Stimulated activated naive CD4-positive, alpha-beta T cell (primary cell): ENCODE measurements around the gene TSC22D2.

Experiments
- DNase-seq, 6 experiments: peaks; one replicate each; lab custom pipeline; 2025; lab: John Stamatoyannopoulos, UW

The TSC22D2 gene

DNA sequence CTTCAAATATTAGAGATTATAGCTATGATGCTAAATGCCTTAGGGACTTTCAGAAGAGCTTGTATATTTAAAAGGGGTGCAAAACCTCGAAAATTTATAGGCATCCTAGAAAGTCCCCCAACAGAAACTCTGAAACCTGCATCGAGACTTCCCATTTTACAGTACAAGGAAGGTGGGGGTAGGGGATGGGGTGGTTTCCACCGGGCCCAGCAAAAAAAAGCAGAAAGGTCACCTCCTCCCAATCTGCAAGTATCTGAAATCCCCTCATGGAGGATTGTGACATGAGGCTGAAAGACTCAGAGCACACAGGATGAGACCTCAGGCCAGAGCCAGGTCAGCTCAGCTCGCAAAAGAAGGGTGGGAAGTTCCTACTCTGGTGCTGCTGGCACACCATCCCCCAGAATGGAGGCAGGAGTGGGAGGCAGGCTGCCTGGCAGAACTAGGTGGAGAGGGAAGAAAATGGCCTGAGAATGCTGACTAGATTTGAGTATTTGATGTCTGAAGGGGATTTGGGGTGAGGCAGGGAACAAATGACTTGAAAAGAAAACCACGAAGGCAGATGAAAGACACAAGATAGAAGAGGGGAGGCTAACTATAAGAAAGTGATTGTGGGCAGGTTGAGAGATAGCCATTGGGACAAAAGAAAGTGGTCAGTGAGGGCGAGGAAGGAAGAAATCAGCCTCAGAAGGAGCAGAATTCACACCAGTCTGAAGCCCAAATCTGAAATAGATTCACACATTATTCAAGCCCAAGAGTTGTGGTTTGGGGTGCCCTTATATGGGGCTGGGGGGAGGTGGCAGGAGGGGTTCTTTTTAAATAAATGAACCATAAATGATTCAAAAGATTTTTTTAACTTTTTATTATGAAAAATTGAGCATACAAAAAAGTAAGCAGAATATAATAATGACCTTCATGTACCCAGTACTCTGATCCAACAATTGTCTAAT is 22.5 kb upstream of the TSC22D2 start:
- peak in 2 of 6 experiments; percentile 0 to 14 for DNase-seq

GRCh38 chr3:150388498-150389418 is 19.3 kb upstream of the TSC22D2 start:
- no peak for DNase-seq

DNA sequence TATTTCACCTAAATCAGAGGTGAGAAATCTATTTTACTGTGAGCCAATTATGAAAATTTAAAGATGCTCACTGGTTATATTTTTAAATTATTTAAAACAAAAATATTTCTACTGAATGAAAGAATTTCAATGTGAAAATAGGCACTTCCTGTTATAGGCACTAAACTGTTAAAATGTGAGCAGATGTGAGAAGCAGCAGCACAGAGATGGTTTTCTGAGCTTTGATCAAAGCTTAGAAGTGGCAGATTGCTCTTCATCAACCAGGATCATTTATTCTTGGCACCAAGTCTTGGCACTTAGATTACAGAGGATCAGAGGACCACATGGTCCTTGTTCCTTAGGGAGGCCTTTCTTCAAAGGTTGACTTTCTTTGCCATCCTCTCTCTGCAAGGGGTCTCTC is 18.0 kb upstream of the TSC22D2 start:
- DNase-seq: no peak

DNA sequence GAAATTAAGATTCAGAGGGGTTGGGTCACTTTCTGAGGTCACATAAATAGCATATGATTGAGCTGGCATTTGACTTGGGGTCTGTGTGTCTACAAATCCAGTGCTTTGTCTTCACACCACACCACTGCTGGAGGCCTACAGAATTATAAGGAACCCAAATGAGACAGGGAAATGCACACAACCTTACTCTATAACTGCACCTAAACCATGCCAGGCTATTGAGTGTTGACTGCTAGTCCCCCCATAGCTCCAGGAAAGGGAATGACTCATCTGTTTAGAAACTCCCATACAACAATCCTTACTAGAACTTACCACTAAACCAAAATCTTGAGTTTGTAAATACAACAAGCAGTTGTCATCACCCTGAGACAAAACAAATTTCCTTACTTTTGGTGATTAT is 16.9 kb upstream of the TSC22D2 start:
- no peak for DNase-seq

DNA sequence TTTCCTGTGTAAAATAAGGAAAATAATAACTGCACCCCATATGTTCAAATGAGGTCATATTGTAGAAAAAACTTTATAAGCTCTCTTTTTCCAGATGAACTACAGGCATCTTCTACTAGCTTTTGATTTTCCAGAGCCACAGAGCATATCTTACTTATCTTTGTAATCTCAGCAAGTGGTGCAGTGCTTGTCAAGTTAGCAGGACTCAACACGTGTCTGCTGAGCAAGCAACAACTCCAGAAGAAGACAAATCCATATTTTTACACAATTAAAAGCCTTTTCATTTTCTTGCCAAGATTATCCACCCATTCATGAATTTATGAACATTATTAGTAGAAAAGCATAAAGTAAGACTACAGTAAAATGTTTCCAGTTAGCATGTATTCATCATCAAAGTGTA is 14.4 kb upstream of the TSC22D2 start:
- no peak for DNase-seq

DNA sequence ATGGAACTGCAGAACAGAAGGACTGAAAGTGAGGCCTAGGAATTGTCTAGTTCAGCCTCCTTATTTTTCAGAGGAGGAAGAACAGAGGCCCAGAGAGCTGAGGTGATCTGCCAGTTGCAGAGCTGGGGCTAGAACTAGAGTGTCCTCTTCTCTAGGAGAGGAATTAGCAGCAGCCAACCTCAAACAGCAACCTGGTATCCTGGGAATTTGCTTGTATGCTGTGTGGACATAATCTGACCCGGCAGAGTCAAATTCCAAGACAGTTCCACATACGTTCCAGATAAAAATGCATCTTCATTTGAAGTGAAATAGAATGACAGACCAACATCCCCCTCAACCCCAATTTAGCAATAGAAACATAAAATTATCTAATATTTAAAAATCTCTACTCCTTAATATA is 13.5 kb upstream of the TSC22D2 start:
- no peak for DNase-seq

- no peak for DNase-seq
These were observed 11.6 kb upstream of the TSC22D2 start for GRCh38 chr3:150396491-150396890.

DNA sequence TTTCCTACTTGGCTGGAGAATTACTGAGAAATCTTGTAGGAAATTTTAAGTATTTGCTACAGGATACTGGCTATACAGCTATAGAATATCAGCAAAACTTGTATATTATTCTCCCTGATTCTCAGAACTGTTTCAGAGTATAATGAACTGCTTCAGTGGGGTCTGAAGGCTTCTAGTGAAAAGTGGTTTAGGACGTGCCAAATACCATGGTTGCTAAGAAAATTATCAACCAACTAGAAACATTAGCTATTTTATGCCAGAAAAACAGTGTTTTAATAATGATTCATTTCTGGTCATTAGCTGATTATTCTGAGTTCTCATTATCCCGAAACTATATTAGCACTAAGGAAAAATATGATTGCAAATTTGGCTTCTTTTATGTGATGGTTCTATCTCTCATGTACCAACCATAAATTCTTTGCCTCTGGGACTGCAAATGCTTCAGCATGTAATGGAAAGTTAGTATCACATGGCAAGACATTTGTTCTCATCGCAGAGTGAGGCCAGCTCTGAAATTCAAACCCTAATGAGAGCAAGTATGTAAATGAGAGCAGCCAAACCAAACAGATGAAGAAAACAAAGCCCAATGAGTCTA is 11.0 kb upstream of the TSC22D2 start:
- DNase-seq: no peak

DNA sequence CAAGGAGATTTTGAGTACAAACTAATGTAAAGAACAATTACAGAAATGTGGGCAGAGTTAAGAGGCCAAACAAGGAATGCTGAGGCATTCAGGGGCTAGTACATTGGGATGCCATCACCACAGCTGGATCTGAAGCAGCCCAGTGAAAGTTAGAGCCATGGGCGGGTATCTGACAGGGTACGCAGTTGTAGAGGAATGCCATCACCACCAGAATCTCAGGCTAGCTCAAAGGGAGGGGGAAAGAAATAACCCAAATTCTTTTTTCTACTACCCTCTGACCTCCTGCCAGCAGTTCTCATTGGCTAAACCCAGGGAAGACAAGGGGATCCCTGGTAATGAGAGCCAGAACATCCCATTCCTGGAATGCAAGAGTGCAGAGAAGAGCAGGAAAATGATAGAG is 9.0 kb upstream of the TSC22D2 start:
- DNase-seq: no peak

DNA sequence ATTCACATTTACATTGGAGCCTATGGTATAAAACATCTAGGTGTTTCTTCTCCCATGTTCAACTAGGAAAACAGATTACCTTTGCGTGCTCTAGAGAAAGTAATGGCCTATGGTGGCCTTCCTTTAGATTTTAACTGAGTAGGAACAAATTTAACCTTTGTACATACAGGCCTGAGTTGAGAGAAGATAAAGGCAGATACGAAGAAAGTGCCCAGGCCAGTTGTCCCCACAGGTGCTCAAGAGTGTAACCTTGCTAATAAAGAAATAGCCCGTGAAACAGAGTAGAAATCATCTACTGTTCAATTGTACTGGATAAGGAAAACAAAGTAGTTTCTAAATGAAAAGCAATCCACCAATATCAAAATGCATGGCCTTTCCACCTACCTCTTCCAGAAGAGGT is 6.8 kb upstream of the TSC22D2 start:
- no peak for DNase-seq

- no peak for DNase-seq
These were observed 5.9 kb upstream of the TSC22D2 start for GRCh38 chr3:150402217-150402616.

DNA sequence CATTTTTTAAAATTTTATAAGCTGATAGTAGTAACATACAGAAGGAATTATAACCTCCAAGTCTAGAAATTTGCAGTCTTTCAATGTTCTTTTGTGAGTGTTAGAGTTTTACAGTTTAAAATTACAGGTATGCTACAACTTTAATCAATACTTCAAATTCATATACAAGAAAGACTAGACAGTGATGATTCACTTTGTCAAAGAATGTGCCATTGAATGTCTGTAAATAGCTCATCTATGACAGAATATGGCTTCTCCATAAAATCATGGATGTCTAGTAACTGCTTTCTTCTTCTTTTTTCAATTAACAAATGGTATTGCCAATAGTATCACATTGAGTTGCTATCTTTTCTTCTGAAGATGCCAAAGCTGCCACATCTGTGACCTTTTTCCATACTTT is 4.1 kb upstream of the TSC22D2 start:
- no peak for DNase-seq

DNA sequence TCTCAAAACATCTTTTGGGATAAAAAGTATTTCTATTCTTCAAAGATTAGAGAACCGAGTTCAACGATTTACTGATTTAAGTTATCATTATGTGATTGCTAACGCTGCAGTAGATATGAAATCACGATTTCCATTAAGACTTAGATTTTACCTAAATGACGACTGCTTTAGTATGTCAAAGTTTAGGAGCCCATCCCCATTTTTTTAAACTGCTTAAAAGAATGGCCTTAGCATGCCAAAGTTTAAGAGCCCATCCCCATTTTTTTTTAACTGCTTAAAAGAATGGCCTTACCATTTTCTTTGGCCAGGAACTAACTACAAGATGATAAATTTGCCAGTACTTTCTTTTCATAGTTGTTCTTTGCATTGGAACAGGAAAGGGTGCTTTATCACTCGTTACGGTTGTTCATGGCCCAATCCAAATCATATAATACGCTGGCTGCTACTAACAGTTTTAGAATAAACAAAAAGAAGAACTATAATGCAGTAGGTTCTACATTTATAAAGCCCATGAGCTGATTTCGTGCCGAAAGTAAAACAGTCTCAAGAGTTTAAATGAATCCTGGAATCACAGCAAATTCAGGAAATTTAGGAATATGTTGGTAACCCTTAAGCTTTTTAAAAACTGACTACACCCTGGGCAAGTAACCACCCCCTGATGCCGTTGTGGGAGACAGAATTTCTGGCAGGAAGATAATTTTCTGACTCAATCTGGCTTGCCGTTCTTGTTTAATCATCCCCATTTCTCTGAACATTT is 869 bp upstream of the TSC22D2 start:
- peak in 2 of 6 experiments; percentile 46 to 60 for DNase-seq

DNA sequence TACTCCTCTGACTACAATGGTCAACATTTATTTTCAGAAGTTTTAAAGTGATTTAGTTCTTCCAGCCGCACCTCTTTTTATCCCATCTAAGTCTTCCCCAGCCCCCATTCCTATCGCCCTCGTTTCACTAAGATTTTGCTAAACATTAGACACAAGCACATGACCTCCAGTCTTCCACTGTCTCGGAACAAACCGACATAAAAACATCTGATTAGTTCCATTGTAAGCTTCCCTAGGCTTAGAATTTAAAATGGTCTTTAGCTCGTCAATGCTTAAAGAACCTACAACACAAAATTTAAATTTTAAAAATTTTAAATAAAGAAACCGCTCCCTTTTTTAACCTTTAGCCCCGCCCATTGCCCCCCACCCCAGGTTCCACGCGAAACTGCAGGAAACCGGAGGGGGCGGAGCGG is 284 bp upstream of the TSC22D2 start:
- no peak for DNase-seq

GRCh38 chr3:150409125-150409511 is 1.0 kb downstream of the TSC22D2 start:
- peak in 1 of 6 experiments; percentile 67 for DNase-seq

DNA sequence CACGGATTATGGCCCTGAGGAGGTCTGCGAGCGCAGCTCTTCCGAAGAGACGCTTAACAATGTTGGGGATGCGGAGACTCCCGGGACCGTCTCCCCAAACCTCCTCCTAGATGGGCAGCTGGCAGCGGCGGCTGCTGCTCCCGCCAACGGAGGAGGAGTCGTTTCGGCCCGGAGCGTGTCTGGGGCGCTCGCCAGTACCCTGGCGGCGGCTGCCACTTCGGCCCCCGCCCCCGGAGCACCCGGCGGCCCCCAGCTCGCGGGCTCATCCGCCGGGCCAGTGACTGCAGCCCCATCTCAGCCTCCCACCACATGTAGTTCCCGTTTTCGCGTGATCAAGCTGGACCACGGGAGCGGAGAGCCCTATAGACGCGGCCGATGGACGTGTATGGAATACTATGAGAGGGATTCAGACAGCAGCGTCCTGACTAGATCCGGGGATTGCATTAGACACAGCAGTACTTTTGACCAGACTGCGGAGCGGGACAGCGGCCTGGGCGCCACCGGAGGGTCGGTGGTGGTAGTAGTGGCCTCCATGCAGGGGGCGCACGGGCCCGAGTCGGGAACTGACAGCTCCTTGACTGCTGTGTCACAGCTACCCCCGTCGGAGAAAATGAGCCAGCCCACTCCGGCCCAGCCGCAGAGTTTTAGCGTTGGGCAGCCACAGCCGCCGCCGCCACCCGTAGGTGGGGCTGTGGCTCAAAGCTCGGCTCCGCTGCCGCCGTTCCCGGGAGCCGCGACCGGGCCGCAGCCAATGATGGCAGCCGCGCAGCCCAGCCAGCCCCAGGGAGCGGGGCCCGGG is 1.6 kb downstream of the TSC22D2 start:
- peak; percentile 17 to 61 (median 48) for DNase-seq

DNA sequence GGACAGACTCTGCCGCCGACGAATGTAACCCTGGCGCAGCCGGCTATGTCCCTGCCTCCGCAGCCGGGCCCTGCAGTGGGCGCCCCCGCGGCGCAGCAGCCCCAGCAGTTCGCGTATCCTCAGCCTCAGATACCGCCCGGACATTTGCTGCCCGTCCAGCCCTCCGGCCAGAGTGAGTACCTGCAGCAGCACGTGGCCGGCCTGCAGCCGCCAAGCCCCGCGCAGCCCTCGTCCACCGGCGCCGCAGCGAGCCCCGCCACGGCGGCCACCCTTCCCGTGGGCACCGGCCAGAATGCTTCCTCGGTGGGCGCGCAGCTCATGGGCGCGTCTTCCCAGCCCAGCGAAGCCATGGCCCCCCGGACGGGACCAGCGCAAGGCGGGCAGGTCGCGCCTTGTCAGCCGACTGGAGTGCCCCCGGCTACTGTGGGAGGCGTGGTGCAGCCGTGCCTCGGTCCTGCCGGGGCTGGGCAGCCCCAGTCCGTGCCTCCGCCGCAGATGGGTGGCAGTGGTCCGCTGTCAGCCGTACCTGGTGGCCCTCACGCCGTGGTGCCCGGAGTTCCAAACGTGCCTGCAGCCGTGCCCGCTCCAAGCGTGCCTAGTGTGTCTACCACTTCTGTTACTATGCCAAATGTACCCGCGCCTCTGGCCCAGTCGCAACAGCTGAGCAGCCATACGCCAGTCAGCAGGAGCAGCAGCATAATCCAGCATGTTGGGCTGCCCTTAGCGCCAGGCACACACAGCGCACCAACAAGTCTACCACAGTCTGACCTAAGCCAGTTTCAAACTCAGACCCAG is 2.4 kb downstream of the TSC22D2 start:
- DNase-seq: peak in 4 of 6 experiments; percentile 5 to 27 (median 17)

GRCh38 chr3:150411106-150411460 is 3.0 kb downstream of the TSC22D2 start:
- peak in 1 of 6 experiments; percentile 21 for DNase-seq

DNA sequence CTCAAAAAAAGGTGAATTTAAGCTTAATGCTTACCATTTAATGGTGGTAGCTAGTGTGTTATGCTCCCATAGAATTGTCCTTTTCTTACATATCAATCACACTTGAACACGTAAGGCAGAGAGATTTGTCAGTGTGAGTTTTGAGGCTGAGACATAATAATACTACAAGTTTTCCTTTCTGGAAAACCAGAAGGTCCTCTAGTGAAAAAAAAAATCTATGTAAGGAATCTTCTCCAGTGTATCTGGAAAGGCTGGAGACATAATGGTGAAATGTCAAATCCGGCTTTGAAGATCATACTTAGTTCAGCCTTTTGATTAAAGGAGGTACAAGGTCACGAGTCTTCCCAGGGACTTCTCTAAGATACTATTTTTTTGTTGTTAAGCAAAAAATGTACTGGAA is 3.4 kb downstream of the TSC22D2 start:
- DNase-seq: no peak

- DNase-seq: no peak
These were observed 3.9 kb downstream of the TSC22D2 start for GRCh38 chr3:150411976-150412375.
